Vagina (tissue), 2 donors: ENCODE results near the gene NGEF.

ENCODE experiments used
- CTCF ChIP-seq, 3 experiments: fragments of 450-650 bp in 2 of 3; fragments of 200-600 bp in 1 of 3; sonication (generic) in 1 of 3; IDR thresholded peaks; one replicate each; pipeline ENCODE4 v1.5.1; 2017 to 2019; ENCODE audit warnings: antibody characterized with exemption in 3 of 3, mild to moderate bottlenecking in 2 of 3, moderate library complexity in 2 of 3
- POLR2A ChIP-seq, 2 donors: fragments of 450-650 bp; IDR thresholded peaks; one replicate each; pipeline ENCODE4 v1.6.1; 2017; ENCODE audit warnings: antibody characterized with exemption in 2 of 2, mild to moderate bottlenecking in 2 of 2, moderate library complexity in 2 of 2
- POLR2AphosphoS5 ChIP-seq, 2 donors: sonication (generic); formaldehyde crosslinking; IDR thresholded peaks; one replicate each; pipeline ENCODE4 v1.9.0; 2017; ENCODE audit warnings: antibody characterized with exemption in 2 of 2, mild to moderate bottlenecking in 2 of 2, low read depth in 1 of 2; ENCODE audit not compliant: insufficient read depth in 1 of 2

- TF ChIP-seq POLR2AphosphoS5 (IDR thresholded peaks at IDR 0.05; ENCODE audit: insufficient read depth in 1 of 2, low read depth in 1 of 2) (no peak), POLR2A (IDR thresholded peaks at IDR 0.05) (no peak), CTCF (IDR thresholded peaks at IDR 0.05) (no peak)
Measured at GRCh38 chr2:232942831-232943230, 70.2 kb downstream of the NGEF start.
